Omental fat pad (tissue), 4 donors: ENCODE measurements around the gene FRYL. TPM values are rescaled to one million over a fixed set of nuclear protein-coding genes. Genes with fewer than 3 reads are reported as not detected.
"Not testable (repeated sequence)": the region's sequence is repeated elsewhere in the genome, so short reads cannot be mapped to it uniquely, and the experiment has no call there.

Source experiments
- ATAC-seq: fragments of 150-250 bp; one replicate; pipeline ENCODE4 v1.9.1; 2016; ENCODE audit warnings: mild to moderate bottlenecking, moderate library complexity; ENCODE audit not compliant: low FRiP score
- DNase-seq: peaks from one replicate; pipeline ENCODE4 v3.0.0-alpha.2; 2019; ENCODE audit warnings: low spot score
- CTCF ChIP-seq, 3 donors: fragments of 450-650 bp; IDR thresholded peaks; one replicate each; pipeline ENCODE4 v1.5.1; 2016 to 2017; ENCODE audit warnings: antibody characterized with exemption in 3 of 3, mild to moderate bottlenecking in 3 of 3, moderate library complexity in 2 of 3
- total RNA-seq, 4 donors: library from RNA; depleted of rRNA; stranded (reverse); fragments of >200 nt; gene quantifications; one replicate each; pipeline ENCODE4 v1.1.0, GENCODE V29; 2016

FRYL gene
- total RNA-seq, 4 donors from 2014 or later: 45.2 to 143 (median 48.7) TPM

DNA sequence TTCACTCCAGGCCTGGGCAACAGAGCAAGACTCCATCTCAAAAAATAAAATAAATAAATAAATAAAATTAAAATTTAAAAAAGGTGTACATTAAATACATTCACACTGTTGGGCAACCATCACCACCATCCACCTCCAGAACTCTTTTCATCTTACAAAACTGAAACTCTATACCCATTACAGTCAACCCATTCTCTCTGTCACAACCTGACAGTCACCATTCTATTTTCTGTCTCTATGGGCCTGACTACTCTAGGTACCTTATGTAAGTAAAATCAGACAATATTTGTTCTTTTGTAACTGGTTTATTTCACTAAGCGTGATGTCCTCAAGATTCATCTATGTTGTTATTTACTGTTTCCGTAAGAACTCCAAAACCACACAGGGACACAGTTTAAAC lies 59.6 kb downstream of the FRYL start:
- no peak for DNase-seq
- no peak for TF ChIP-seq CTCF (IDR thresholded peaks at IDR 0.05)
- no peak for ATAC-seq

GRCh38 chr4:48718818-48719465 lies 61.1 kb downstream of the FRYL start:
- no peak for ATAC-seq

GRCh38 chr4:48716285-48716684 lies 63.8 kb downstream of the FRYL start:
- ATAC-seq, DNase-seq: not testable (repeated sequence)

More at GRCh38 chr4:48718818-48719465, 61.1 kb downstream of the FRYL start:
- no peak for DNase-seq
- TF ChIP-seq CTCF (IDR thresholded peaks at IDR 0.05): no peak

DNA sequence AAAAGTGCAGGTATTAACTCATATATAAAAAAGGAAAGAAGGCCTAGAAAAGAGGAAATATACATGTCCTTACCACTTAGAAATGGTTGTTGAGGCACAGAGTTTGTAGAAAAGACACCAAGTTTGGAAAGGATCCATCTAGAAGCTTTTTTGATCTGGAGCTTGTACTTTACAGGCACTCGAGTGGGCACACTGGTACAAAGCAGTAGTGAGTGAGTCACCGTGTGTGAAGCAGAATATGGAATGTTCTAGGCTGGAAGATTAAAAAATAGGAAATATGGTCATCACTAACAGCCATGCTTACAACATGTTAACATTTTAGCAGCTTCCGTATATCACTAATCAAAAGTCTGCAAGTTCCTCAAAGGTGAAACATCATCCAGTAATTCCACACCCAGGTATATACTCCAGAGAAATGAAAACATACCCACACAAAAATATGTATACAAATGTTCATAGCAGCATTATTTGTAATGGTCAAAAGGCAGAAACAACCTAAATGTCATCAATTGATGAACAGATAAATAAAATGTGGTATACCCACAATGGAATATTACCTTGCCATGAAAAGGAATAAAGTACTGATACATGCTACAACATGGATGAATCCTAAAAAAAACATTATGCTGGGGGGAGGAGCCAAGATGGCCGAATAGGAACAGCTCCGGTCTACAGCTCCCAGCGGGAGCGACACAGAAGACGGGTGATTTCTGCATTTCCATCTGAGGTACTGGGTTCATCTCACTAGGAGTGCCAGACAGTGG lies 69.5 kb downstream of the FRYL start:
- no peak for TF ChIP-seq CTCF (IDR thresholded peaks at IDR 0.05)
- ATAC-seq: no peak
- DNase-seq: no peak

DNA sequence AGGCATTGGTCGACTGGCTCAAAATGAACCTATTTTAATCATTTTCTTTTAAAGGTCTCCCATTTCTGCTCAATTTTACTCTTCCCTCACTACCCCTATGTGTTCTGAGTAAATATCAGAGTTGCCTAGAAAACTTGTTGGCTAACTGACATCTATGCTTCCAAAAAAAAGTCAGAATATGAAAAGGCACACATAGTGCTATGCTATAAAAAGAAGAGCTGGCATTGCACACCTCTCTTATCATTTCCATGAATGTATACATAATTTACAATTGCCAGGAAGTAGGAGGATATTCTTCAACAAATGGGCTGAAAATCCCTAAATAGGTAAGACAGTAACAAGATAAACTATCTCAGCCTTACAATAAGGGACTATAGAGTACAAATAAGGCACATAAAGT lies 70.2 kb downstream of the FRYL start:
- ATAC-seq: no peak
- no peak for DNase-seq
- TF ChIP-seq CTCF (IDR thresholded peaks at IDR 0.05): no peak

DNA sequence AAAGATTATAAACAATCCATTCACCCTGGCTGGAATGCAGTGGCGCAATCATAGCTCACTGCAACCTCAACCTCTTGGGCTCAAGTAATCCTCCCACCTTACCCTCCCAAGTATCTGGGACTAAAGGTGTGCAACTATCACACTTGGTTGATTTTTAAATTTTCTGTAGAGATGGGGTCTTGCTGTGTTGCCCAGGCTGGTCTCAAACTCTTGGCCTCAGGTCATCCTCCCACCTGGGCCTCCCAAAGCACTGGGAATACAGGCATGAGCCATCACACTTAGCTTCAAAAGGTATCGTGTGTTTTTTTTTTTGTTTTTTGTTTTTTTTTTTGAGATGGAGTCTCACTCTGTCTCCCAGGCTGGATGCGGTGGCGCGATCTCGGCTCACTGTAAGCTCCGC lies 71.5 kb downstream of the FRYL start:
- ATAC-seq: no peak
- DNase-seq: no peak
- TF ChIP-seq CTCF (IDR thresholded peaks at IDR 0.05): no peak

- DNase-seq: no peak
- ATAC-seq: no peak
- no peak for TF ChIP-seq CTCF (IDR thresholded peaks at IDR 0.05)
Measured at GRCh38 chr4:48706736-48707135, 73.3 kb downstream of the FRYL start.
